HCT116 (cell line): ENCODE measurements around the gene CACNA2D3. TPM values are rescaled to one million over a fixed set of nuclear protein-coding genes. Genes with fewer than 3 reads are reported as not detected.

Experiments used
- ATAC-seq: fragments of 200-7000 bp; cut with Tn5 transposase; 2 replicates; pipeline ENCODE4 v1.9.1; 2020; ENCODE audit warnings: mild to moderate bottlenecking, moderate library complexity
- BruUV-seq: library from RNA; stranded (reverse); fragments of 400-500 nt; replicated peaks from 2 replicates; lab custom pipeline; 2021; lab: Mats Ljungman, UMichigan
- CTCF ChIA-PET: fragments of 300-600 bp; sonication (Branson Sonifier 250); formaldehyde crosslinking; loops from one replicate; lab custom pipeline; 2021; ENCODE audit warnings: antibody characterized with exemption; lab: Charles Lee
- POLR2A ChIA-PET: fragments of 300-600, 350-600 bp; sonication (Branson Sonifier 250); formaldehyde crosslinking; loops from one replicate; lab custom pipeline; 2021; ENCODE audit warnings: antibody characterized with exemption; lab: Charles Lee
- RAD21 ChIA-PET, 2 experiments: fragments of 300-600 bp; sonication (Branson Sonifier 250); formaldehyde crosslinking; loops; one replicate each; lab custom pipeline; 2023; ENCODE audit warnings: low total read pairs in 2 of 2; ENCODE audit not compliant: uncharacterized antibody in 2 of 2, unreplicated experiment in 2 of 2, low non-redundant PET in 1 of 2; lab: Charles Lee
- DNase-seq: peaks from one replicate; pipeline ENCODE4 v3.0.0-alpha.2; 2010; ENCODE audit warnings: low read depth, low spot score
- H2AFZ ChIP-seq: fragments of 200-600 bp; shearing (Covaris generic), sonication (generic); 2 replicates; pipeline ENCODE4 v1.6.1; 2017; ENCODE audit warnings: low read depth, mixed run types, mixed read lengths, antibody characterized with exemption, low read length; ENCODE audit not compliant: poor library complexity, severe bottlenecking
- H3K27ac ChIP-seq: 2 replicates; pipeline ENCODE4 v1.5.1; 2012; ENCODE audit warnings: low read depth, low read length
- H3K27me3 ChIP-seq: fragments of 200-600 bp; sonication (generic); 2 replicates; pipeline ENCODE4 v1.6.1; 2016; ENCODE audit warnings: mixed run types, low read length, mixed read lengths; ENCODE audit not compliant: insufficient read depth
- H3K36me3 ChIP-seq, 2 experiments: fragments of 200-500 bp in 1 of 2; fragments of 200-600 bp in 1 of 2; sonication (Bioruptor generic) in 1 of 2; sonication (generic) in 1 of 2; 2 replicates each; pipeline versions ENCODE4 v1.5.1 to v1.6.1; 2014 to 2016; ENCODE audit warnings: low read length in 2 of 2, inconsistent platforms in 1 of 2, mixed read lengths in 1 of 2, mixed run types in 1 of 2; ENCODE audit not compliant: insufficient read depth in 2 of 2, control insufficient read depth in 1 of 2
- H3K4me1 ChIP-seq, 2 experiments: fragments of 200-600 bp in 1 of 2; sonication (generic) in 1 of 2; 2 replicates each; pipeline versions ENCODE4 v1.5.1 to v1.6.1; 2012 to 2017; ENCODE audit warnings: low read length in 2 of 2, inconsistent platforms in 1 of 2, mild to moderate bottlenecking in 1 of 2, mixed read lengths in 1 of 2, mixed run types in 1 of 2, moderate library complexity in 1 of 2; ENCODE audit not compliant: insufficient read depth in 2 of 2, control insufficient read depth in 1 of 2
- H3K4me2 ChIP-seq: fragments of 200-600 bp; sonication (generic); 2 replicates; pipeline ENCODE4 v1.6.1; 2017; ENCODE audit warnings: mixed run types, low read length, mixed read lengths
- H3K4me3 ChIP-seq, 2 experiments: fragments of 200-600 bp in 1 of 2; sonication (generic) in 1 of 2; replicated peaks in 1 of 2; 2 replicates each; pipeline ENCODE4 v1.5.1; 2011 to 2016; ENCODE audit warnings: low read length in 2 of 2, control low read depth in 1 of 2, low read depth in 1 of 2, mild to moderate bottlenecking in 1 of 2, mixed read lengths in 1 of 2, mixed run types in 1 of 2
- H3K79me2 ChIP-seq: fragments of 200-600 bp; sonication (generic); 2 replicates; pipeline ENCODE4 v1.6.1; 2017; ENCODE audit warnings: mild to moderate bottlenecking, mixed run types, low read length, moderate library complexity, mixed read lengths; ENCODE audit not compliant: insufficient read depth
- H3K9ac ChIP-seq: fragments of 200-600 bp; sonication (generic); 2 replicates; pipeline ENCODE4 v1.6.1; 2016; ENCODE audit warnings: low read length, mixed read lengths
- H3K9me2 ChIP-seq: fragments of 200-600 bp; sonication (generic), shearing (Covaris generic); 2 replicates; pipeline ENCODE4 v1.6.1; 2017; ENCODE audit warnings: mixed run types, mild to moderate bottlenecking, moderate library complexity; ENCODE audit not compliant: insufficient read depth
- H3K9me3 ChIP-seq, 2 experiments: fragments of 200-500 bp in 1 of 2; fragments of 200-600 bp in 1 of 2; sonication (Bioruptor generic) in 1 of 2; sonication (generic) in 1 of 2; 2 replicates each; pipeline ENCODE4 v1.6.1; 2014 to 2017; ENCODE audit warnings: low read length in 2 of 2, mixed read lengths in 2 of 2, inconsistent platforms in 1 of 2, low read depth in 1 of 2, mild to moderate bottlenecking in 1 of 2, mixed run types in 1 of 2, moderate library complexity in 1 of 2; ENCODE audit not compliant: control insufficient read depth in 1 of 2, insufficient read depth in 1 of 2
- H4K20me1 ChIP-seq: fragments of 200-600 bp; sonication (generic), shearing (Covaris generic); 2 replicates; pipeline ENCODE4 v1.6.1; 2017; ENCODE audit warnings: mixed run types, mild to moderate bottlenecking, moderate library complexity; ENCODE audit not compliant: insufficient read depth
- CBX3 ChIP-seq: IDR thresholded peaks from 2 replicates; pipeline ENCODE4 v1.6.1; 2012; ENCODE audit warnings: low read depth
- CEBPB ChIP-seq: IDR thresholded peaks from 2 replicates; pipeline ENCODE4 v1.6.1; 2012; ENCODE audit warnings: low read depth
- EGR1 ChIP-seq: IDR thresholded peaks from 2 replicates; pipeline ENCODE4 v1.6.1; 2012; ENCODE audit warnings: low read depth
- EZH2phosphoT487 ChIP-seq: fragments of 200-600 bp; IDR thresholded peaks from 2 replicates; pipeline ENCODE4 v1.6.1; 2018; ENCODE audit warnings: antibody characterized with exemption, borderline replicate concordance
- FOSL1 ChIP-seq: IDR thresholded peaks from 2 replicates; pipeline ENCODE4 v1.6.1; 2012; ENCODE audit warnings: low read depth
- MAX ChIP-seq: IDR thresholded peaks from 2 replicates; pipeline ENCODE4 v1.6.1; 2012
- POLR2A ChIP-seq: IDR thresholded peaks from 2 replicates; pipeline ENCODE4 v1.7.0; 2011; ENCODE audit warnings: borderline replicate concordance; ENCODE audit not compliant: insufficient read depth, insufficient read length; ENCODE audit errors: extremely low read depth
- RAD21 ChIP-seq: IDR thresholded peaks from 2 replicates; pipeline ENCODE4 v1.6.1; 2012; ENCODE audit warnings: low read depth, mild to moderate bottlenecking
- REST ChIP-seq: IDR thresholded peaks from 2 replicates; pipeline ENCODE4 v1.6.1; 2012; ENCODE audit warnings: low read depth
- SIN3A ChIP-seq: IDR thresholded peaks from 2 replicates; pipeline ENCODE4 v1.6.1; 2012; ENCODE audit warnings: low read depth
- SP1 ChIP-seq: IDR thresholded peaks from 2 replicates; pipeline ENCODE4 v1.6.1; 2012; ENCODE audit warnings: low read depth
- TCF7L2 ChIP-seq: IDR thresholded peaks from 2 replicates; pipeline ENCODE4 v1.7.0; 2011; ENCODE audit warnings: borderline replicate concordance, inconsistent platforms; ENCODE audit not compliant: insufficient read depth, insufficient read length; ENCODE audit errors: extremely low read depth
- ZBTB33 ChIP-seq: IDR thresholded peaks from 2 replicates; pipeline ENCODE4 v1.6.1; 2011; ENCODE audit warnings: mild to moderate bottlenecking, low read length, moderate library complexity; ENCODE audit not compliant: insufficient replicate concordance; ENCODE audit errors: extremely low read depth
- intact Hi-C: fragments of 100-400 bp; cut with micrococcal nuclease; formaldehyde crosslinking; loops from 2 replicates; pipeline ENCODE4 v1.10.0; 2022
- total RNA-seq: library from RNA; stranded (reverse); gene quantifications from one replicate; pipeline ENCODE4 v1.2.1, GENCODE V29; 2021; ENCODE audit not compliant: unreplicated experiment

Gene CACNA2D3
- total RNA-seq, 1 experiment from 2014 or later, result 0.20 TPM

- POLR2A ChIA-PET, result no interaction called here
- no peak overlapping the region for H3K9ac ChIP-seq
- H3K4me1 ChIP-seq, result no peaks in the 10 kb centered on the region
- no TSS peak for BruUV-seq
- H3K4me2 ChIP-seq, result no peak overlapping the region
- DNase-seq (no peak), ATAC-seq (no peak)
- no peak overlapping the region for H3K27ac ChIP-seq
- H3K79me2 ChIP-seq, result no peaks in the 10 kb centered on the region
- no peak for TF ChIP-seq SIN3A
- no peak for TF ChIP-seq EGR1
- TF ChIP-seq CEBPB, result no peak
- no peak for TF ChIP-seq FOSL1
- no peak for TF ChIP-seq TCF7L2
- no peak overlapping the region for H2AFZ ChIP-seq
- intact Hi-C loops, result no loop called here
- H3K9me2 ChIP-seq, result no peaks in the 10 kb centered on the region
- no peak overlapping the region for H3K4me3 ChIP-seq
- H3K27me3 ChIP-seq, result peaks cover 10% of the 10 kb centered on the region; the same call in 1 of the 2 replicates
- H3K9me3 ChIP-seq, result no peaks in the 10 kb centered on the region
- no peaks in the 10 kb centered on the region for H3K36me3 ChIP-seq
- CTCF ChIA-PET, result no interaction called here
- RAD21 ChIA-PET, result no interaction called here
- H4K20me1 ChIP-seq, result no peaks in the 10 kb centered on the region
These were observed 201.8 kb downstream of the CACNA2D3 start for GRCh38 chr3:54324103-54324502.

GRCh38 chr3:54326951-54327350 lies 204.6 kb downstream of the CACNA2D3 start:
- H3K36me3 ChIP-seq, result no peaks in the 10 kb centered on the region
- intact Hi-C loops, result no loop called here
- H3K27me3 ChIP-seq, result peaks cover 16% of the 10 kb centered on the region
- TF ChIP-seq RAD21, result no peak
- TF ChIP-seq SIN3A, result no peak
- TF ChIP-seq SP1, result no peak
- no peak for TF ChIP-seq CBX3
- no peak for TF ChIP-seq POLR2A
- TF ChIP-seq MAX, result no peak
- TF ChIP-seq EZH2phosphoT487, result no peak
- TF ChIP-seq ZBTB33, result no peak
- TF ChIP-seq REST, result no peak
- TF ChIP-seq TCF7L2, result no peak
- TF ChIP-seq, all 23 proteins: peak for 0
- no peaks in the 10 kb centered on the region for H4K20me1 ChIP-seq
- ChIA-PET POLR2A (no interaction called here), CTCF (no interaction called here), RAD21 (no interaction called here)
- ATAC-seq (no peak), DNase-seq (no peak)
- BruUV-seq, result no TSS peak
- H3K79me2 ChIP-seq, result no peaks in the 10 kb centered on the region
- no peak overlapping the region for H2AFZ ChIP-seq
- H3K9me2 ChIP-seq, result no peaks in the 10 kb centered on the region
- no peaks in the 10 kb centered on the region for H3K4me1 ChIP-seq
- no peak overlapping the region for H3K4me2 ChIP-seq
- no peak overlapping the region for H3K4me3 ChIP-seq
- no peak overlapping the region for H3K27ac ChIP-seq
- H3K9me3 ChIP-seq, result no peaks in the 10 kb centered on the region
- no peak overlapping the region for H3K9ac ChIP-seq
